BLaER1 (cell line): ENCODE results near the gene KLF9.

Source experiments
- H3K27ac ChIP-seq: shearing (Covaris generic); formaldehyde crosslinking; 2 replicates; pipeline ENCODE4 v1.8.1; 2022
- H3K27me3 ChIP-seq: shearing (Covaris generic); formaldehyde crosslinking; 2 replicates; pipeline ENCODE4 v1.8.1; 2022
- H3K36me3 ChIP-seq: shearing (Covaris generic); formaldehyde crosslinking; 2 replicates; pipeline ENCODE4 v1.8.1; 2022
- H3K4me1 ChIP-seq: shearing (Covaris generic); formaldehyde crosslinking; 2 replicates; pipeline ENCODE4 v1.8.1; 2022
- H3K4me2 ChIP-seq: shearing (Covaris generic); formaldehyde crosslinking; 2 replicates; pipeline ENCODE4 v1.8.1; 2022
- H3K4me3 ChIP-seq: shearing (Covaris generic); formaldehyde crosslinking; 2 replicates; pipeline ENCODE4 v1.8.1; 2022
- H3K9ac ChIP-seq: shearing (Covaris generic); formaldehyde crosslinking; 2 replicates; pipeline ENCODE4 v1.8.1; 2022
- H3K9me3 ChIP-seq: shearing (Covaris generic); formaldehyde crosslinking; 2 replicates; pipeline ENCODE4 v1.8.1; 2022
- H4K20me1 ChIP-seq: shearing (Covaris generic); formaldehyde crosslinking; 2 replicates; pipeline ENCODE4 v1.8.1; 2022
- Cebpa-rat ChIP-seq: shearing (Covaris generic); IDR thresholded peaks from 2 replicates; pipeline ENCODE4 v1.8.1; 2022

The KLF9 gene

DNA sequence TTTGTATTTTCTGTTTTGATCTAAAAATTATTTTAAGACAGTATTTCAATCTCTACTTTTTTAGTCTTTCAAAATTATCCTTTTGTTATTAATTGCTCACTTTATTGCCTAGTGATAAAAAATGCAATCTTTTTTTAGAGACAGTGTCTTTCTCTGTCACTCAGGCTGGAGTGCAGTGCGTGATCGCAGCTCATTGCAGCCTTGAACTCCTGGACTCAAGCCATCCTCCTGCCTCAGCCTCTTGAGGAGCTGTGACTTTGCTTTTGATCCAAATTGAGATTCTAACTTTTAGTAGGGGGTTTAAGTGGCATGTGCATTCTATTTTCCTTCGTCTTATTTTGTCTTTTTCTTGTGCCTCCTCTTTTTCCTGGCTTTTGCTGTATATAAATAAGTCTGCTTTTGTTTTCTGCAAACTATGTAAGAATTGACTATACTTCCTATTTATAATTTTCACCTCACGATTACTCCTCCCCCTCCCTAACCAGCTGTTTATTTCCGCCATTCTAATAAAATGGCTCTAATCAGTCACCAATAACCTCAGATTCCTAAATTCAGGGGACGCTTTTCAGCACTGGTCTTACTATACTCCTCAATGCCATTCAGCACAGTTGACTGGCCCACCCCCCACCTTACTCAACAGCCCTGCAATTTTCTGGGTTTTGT is 32.3 kb downstream of the KLF9 start:
- no peak for TF ChIP-seq Cebpa-rat
- H3K9me3 ChIP-seq, result no peaks in the 10 kb centered on the region
- peaks cover 11% of the 10 kb centered on the region for H3K36me3 ChIP-seq
- no peaks in the 10 kb centered on the region for H3K4me1 ChIP-seq
- peaks cover 8% of the 10 kb centered on the region; the same call in 1 of the 2 replicates for H4K20me1 ChIP-seq
- H3K4me3 ChIP-seq, result no peak overlapping the region
- H3K27ac ChIP-seq, result no peak overlapping the region
- no peaks in the 10 kb centered on the region for H3K27me3 ChIP-seq
- H3K9ac ChIP-seq, result no peak overlapping the region
- H3K4me2 ChIP-seq, result no peak overlapping the region

DNA sequence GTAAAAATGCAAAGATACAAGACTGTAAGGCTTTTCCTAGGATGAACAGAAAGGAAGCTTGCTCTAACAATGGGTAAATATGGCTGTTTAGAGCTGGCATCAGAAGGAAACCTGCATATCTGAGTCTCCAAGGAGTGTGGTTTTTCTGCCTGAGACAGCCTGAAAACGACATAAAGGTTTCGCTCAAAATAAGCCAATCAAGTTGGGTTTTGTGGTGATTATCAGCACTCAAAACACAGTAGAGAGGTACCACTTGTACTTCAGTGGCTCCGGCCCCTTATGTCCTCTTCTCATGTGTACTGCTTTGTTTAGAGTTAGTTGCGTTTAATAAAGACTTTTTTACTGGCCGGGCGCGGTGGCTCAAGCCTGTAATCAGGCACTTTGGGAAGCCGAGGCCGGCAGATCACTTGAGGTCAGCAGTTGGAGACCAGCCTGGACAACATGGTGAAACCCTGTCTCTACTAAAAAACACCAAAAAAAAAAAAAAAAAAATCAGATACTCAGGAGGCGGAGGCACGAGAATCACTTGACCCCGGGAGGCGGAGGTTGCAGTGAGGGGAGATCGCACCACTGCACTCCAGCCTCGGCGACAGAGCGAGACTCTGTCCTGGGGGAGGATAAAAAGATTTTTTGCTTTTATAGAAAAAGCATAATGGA is 39.4 kb downstream of the KLF9 start:
- H4K20me1 ChIP-seq, result no peaks in the 10 kb centered on the region
- H3K4me1 ChIP-seq, result peaks cover 12% of the 10 kb centered on the region
- no peak for TF ChIP-seq Cebpa-rat
- H3K27me3 ChIP-seq, result no peaks in the 10 kb centered on the region
- H3K9me3 ChIP-seq, result no peaks in the 10 kb centered on the region
- peak overlapping the region; percentile 39 for H3K4me2 ChIP-seq
- no peak overlapping the region for H3K4me3 ChIP-seq
- H3K27ac ChIP-seq, result no peak overlapping the region
- H3K9ac ChIP-seq, result no peak overlapping the region
- H3K36me3 ChIP-seq, result no peaks in the 10 kb centered on the region

DNA sequence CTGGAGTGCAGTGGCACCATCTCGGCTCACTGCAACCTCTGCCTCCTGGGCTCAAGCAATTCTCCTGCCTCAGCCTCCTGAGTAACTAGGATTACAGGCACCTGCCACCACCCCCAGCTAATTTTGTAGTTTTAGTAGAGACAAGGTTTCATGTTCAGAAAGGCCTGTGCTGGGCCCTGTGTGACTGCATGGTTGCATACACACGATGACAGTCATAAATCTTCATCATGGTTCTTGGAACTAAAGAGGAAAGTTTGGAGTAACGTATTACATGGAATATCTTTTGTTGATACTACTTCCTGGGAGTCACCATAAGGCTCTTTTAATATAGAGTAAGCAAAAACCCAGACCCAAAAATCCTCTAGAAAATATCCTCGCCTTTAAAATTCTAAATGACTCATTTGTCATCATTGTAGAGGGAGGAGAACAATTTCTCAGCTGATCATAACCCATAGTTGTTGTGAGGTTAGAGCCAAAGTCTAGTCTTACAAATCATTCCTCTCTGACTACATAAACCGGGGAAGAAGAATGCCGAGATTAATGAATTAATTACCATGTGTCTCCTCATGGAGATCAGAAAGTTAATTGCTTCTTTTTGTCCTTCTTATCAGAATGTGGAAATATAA is 47.0 kb downstream of the KLF9 start:
- Histone ChIP-seq H3K9ac (no peak overlapping the region), H3K4me3 (no peak overlapping the region)
- no peak for TF ChIP-seq Cebpa-rat

DNA sequence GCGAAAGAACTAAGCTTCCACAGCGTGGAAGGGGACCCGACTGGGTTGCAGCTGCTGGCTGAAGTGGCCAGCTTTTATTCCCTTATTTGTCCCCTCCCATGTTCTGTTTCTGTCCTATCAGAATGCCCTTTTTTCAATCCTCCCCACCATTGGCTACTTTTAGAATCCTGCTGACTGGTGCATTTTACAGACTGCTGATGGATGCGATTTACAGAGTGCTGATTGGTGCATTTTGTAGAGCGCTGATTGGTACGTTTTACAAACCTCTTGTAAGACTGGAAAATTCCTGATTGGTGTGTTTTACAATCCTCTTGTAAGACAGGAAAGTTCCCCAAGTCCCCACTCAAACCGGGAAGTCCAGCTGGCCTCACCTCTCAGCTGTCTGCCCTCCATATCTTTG is 50.7 kb downstream of the KLF9 start:
- no peak overlapping the region for H3K4me2 ChIP-seq

More for the DNA sequence above, 47.0 kb downstream of the KLF9 start:
- H3K27me3 ChIP-seq, result no peaks in the 10 kb centered on the region
- H3K9me3 ChIP-seq, result peaks cover 4% of the 10 kb centered on the region
- H3K4me2 ChIP-seq, result no peak overlapping the region
- H4K20me1 ChIP-seq, result no peaks in the 10 kb centered on the region
- H3K27ac ChIP-seq, result no peak overlapping the region
- H3K36me3 ChIP-seq, result 0 out of 2 replicates have a peak, but pooled peaks cover 5% of the 10 kb centered on the region
- H3K4me1 ChIP-seq, result no peaks in the 10 kb centered on the region

DNA sequence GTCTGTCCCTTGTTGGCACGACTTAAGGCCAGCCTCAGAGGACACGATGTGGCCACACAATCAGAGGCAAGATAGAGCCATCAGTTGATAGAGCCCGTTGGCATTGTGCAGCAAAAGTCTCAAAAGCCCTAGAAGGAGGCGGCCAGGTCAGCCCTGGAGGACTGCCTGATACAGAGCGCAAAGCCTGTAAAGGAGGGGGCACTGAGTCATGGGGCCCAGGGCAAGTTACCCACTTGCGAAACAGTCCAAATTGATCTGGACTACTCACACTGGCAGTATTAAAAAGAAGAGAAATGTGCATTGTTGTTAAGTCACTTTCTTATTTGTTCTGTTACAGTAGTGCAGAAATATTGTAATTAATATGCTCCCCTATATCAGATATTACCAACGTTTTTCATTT is 51.5 kb downstream of the KLF9 start:
- Histone ChIP-seq H3K4me1 (no peaks in the 10 kb centered on the region), H3K4me3 (no peak overlapping the region), H3K36me3 (peaks cover 10% of the 10 kb centered on the region), H3K27me3 (no peaks in the 10 kb centered on the region), H3K4me2 (no peak overlapping the region), H4K20me1 (no peaks in the 10 kb centered on the region), H3K27ac (no peak overlapping the region), H3K9ac (no peak overlapping the region), H3K9me3 (peaks cover 4% of the 10 kb centered on the region)
- no peak for TF ChIP-seq Cebpa-rat

More for the DNA sequence above, 50.7 kb downstream of the KLF9 start:
- Histone ChIP-seq H3K9ac (no peak overlapping the region), H3K9me3 (peaks cover 4% of the 10 kb centered on the region), H3K36me3 (0 out of 2 replicates have a peak, but pooled peaks cover 5% of the 10 kb centered on the region), H3K4me1 (no peaks in the 10 kb centered on the region), H4K20me1 (no peaks in the 10 kb centered on the region), H3K27ac (no peak overlapping the region), H3K4me3 (no peak overlapping the region), H3K27me3 (no peaks in the 10 kb centered on the region)
- TF ChIP-seq Cebpa-rat, result no peak

DNA sequence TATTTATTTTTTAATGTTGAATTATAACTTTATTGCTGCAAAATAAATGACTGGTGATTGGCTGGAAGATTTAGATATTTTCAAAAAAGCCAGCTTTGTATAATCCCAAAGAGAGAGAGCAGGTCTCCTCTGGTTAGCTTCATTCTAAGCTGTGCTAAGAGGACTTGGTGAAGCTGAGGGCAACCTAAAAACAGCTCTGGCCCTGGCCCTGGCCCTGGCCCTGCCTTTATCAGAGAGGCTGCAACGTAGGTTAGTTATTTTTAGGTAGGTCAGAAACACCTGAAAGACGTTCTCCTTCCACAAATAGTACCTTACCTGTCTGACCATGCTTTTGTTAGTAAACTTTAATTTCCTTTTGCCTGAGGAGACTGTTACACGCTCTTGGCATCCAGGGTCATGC is 58.7 kb downstream of the KLF9 start:
- Histone ChIP-seq H3K4me3 (no peak overlapping the region), H3K27ac (no peak overlapping the region), H3K9ac (no peak overlapping the region), H4K20me1 (no peaks in the 10 kb centered on the region), H3K27me3 (no peaks in the 10 kb centered on the region), H3K9me3 (no peaks in the 10 kb centered on the region), H3K36me3 (peaks cover 34% of the 10 kb centered on the region), H3K4me2 (no peak overlapping the region), H3K4me1 (no peaks in the 10 kb centered on the region)
- no peak for TF ChIP-seq Cebpa-rat

DNA sequence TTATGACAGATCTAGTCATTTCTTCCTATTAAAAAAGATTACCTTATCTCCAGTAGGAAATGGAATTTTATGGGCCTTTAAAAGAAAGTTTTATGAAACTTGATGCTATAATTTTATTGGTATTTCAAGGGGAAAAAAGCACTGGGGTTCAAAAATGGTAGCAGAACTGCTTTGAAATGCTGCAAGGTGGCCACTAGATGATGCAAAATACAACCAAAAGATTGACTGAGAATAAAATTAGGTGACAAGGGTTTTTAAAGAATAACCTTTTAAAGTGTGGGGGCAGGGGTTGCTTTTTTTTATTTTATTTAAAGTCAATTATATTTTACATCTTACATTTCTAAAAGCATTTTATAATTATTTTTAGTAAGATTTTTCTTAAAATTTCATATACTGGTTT is 61.7 kb downstream of the KLF9 start:
- Histone ChIP-seq H3K9ac (no peak overlapping the region), H3K4me2 (no peak overlapping the region), H3K4me3 (no peak overlapping the region), H3K9me3 (no peaks in the 10 kb centered on the region), H3K36me3 (peaks cover 52% of the 10 kb centered on the region), H3K27me3 (no peaks in the 10 kb centered on the region), H3K4me1 (no peaks in the 10 kb centered on the region), H3K27ac (no peak overlapping the region), H4K20me1 (no peaks in the 10 kb centered on the region)
- no peak for TF ChIP-seq Cebpa-rat

DNA sequence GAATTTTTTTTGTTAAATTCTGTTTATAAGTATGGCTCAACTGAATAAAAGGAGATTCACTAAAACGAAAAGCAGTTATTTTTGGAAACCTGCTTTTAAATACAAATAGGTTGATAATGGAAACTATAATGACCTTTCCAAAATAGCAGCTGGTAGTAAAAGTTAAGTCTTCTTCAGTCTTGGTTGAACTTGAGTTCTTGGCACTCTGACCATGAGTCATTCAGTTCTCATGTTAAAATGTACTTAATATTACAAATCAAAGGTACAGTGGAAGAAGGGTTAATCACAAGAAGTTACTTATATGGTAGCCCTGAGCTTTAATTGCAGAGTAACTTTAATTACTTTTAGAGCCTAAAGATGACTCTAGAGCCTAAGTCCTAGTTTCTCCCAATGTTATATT is 62.1 kb downstream of the KLF9 start:
- no peak for TF ChIP-seq Cebpa-rat
- Histone ChIP-seq H3K27me3 (no peaks in the 10 kb centered on the region), H3K4me2 (no peak overlapping the region), H3K27ac (no peak overlapping the region), H3K4me3 (no peak overlapping the region), H3K4me1 (no peaks in the 10 kb centered on the region), H3K9me3 (no peaks in the 10 kb centered on the region), H3K36me3 (peaks cover 48% of the 10 kb centered on the region), H4K20me1 (no peaks in the 10 kb centered on the region), H3K9ac (no peak overlapping the region)

DNA sequence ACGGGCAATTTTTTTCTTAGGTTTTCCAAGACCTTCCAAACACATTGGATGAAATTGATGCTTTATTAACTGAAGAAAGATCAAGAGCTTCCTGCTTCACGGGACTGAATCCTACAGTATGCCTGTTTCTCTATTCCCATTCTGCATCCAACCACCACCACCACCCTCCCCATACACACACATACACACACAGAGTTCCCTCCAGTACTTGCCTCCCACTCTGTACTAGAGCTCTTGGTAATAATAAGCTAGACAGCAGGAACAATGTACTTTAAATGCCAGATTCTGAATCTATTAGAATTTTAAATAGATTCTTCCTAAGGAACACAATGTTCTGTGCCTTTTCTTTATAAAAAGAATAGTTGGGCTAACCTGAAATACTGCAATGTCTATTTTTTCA is 67.4 kb downstream of the KLF9 start:
- Histone ChIP-seq H3K36me3 (peaks cover 63% of the 10 kb centered on the region), H3K4me1 (no peaks in the 10 kb centered on the region), H3K9me3 (no peaks in the 10 kb centered on the region), H3K27me3 (no peaks in the 10 kb centered on the region), H3K9ac (no peak overlapping the region), H3K4me3 (no peak overlapping the region), H3K27ac (no peak overlapping the region), H3K4me2 (no peak overlapping the region), H4K20me1 (no peaks in the 10 kb centered on the region)
- no peak for TF ChIP-seq Cebpa-rat

DNA sequence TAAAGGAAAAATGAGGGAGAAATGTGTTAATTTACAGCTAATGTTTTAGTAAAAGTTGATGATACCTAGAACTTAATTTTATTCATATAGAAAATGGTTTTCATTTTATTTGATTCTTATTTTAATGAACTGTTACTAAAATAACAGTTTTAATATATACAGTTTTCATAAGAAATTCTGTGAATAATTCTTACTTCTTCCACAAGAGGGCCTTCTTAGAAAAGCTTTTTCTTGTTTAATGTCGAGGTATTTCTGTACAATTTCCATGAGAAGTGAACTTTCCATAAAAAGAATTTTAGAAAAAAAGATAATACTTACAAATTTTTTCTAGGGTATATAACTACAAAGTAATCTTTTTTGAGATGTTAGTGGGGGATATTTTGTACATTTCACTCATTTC is 73.9 kb downstream of the KLF9 start:
- Histone ChIP-seq H3K27me3 (no peaks in the 10 kb centered on the region), H3K4me2 (no peak overlapping the region), H3K36me3 (peaks cover 33% of the 10 kb centered on the region), H4K20me1 (no peaks in the 10 kb centered on the region), H3K9ac (no peak overlapping the region), H3K27ac (no peak overlapping the region), H3K4me3 (no peak overlapping the region), H3K9me3 (no peaks in the 10 kb centered on the region), H3K4me1 (no peaks in the 10 kb centered on the region)
- TF ChIP-seq Cebpa-rat, result no peak
